Upper lobe of right lung (tissue), 1 donor: ENCODE measurements around the gene EHD4. TPM values are rescaled to one million over a fixed set of nuclear protein-coding genes. Genes with fewer than 3 reads are reported as not detected.

Source experiments
- ATAC-seq: fragments of 200-7000 bp; cut with Tn5 transposase; one replicate; pipeline ENCODE4 v1.9.1; 2020; ENCODE audit warnings: mild to moderate bottlenecking, moderate library complexity
- DNase-seq: peaks from one replicate; pipeline ENCODE4 v3.0.0-alpha.2; 2020
- H3K27ac ChIP-seq: fragments of 200-600 bp; one replicate; pipeline ENCODE4 v1.8.0; 2022
- H3K27me3 ChIP-seq: fragments of 200-600 bp; one replicate; pipeline ENCODE4 v1.8.0; 2022; ENCODE audit warnings: mild to moderate bottlenecking
- H3K36me3 ChIP-seq: fragments of 200-600 bp; one replicate; pipeline ENCODE4 v1.8.0; 2022
- H3K4me1 ChIP-seq: fragments of 200-600 bp; one replicate; pipeline ENCODE4 v1.8.0; 2022
- H3K4me3 ChIP-seq: fragments of 200-600 bp; one replicate; pipeline ENCODE4 v1.8.0; 2022; ENCODE audit warnings: mild to moderate bottlenecking
- H3K9me3 ChIP-seq: fragments of 200-600 bp; one replicate; pipeline ENCODE4 v1.8.0; 2022
- CTCF ChIP-seq: fragments of 200-600 bp; IDR thresholded peaks from one replicate; pipeline ENCODE4 v1.8.0; 2022; ENCODE audit warnings: antibody characterized with exemption
- intact Hi-C: fragments of 100-400 bp; cut with DNase I; formaldehyde crosslinking; loops from one replicate; pipeline ENCODE4 v1.11.0; 2022
- total RNA-seq: library from RNA; stranded (reverse); fragmentation: NEBNext Ultra II Directional; extraction: Animal tissue kit (Norgen Biotek cat#: 25700); gene quantifications from one replicate; pipeline ENCODE4 v1.2.1, GENCODE V29; 2021
- donor health status: DM: no; HTN: yes; CAD: no; lungs with severe emphysema.

The EHD4 gene
- total RNA-seq, 1 donor from 2014 or later, result 39.5 TPM

- Histone ChIP-seq H3K36me3 (peaks cover 58% of the 10 kb centered on the region), H3K4me3 (no peak overlapping the region), H3K27ac (no peak overlapping the region), H3K27me3 (no peaks in the 10 kb centered on the region), H3K9me3 (no peaks in the 10 kb centered on the region), H3K4me1 (no peaks in the 10 kb centered on the region)
- no peak for TF ChIP-seq CTCF
- intact Hi-C loops, result no loop called here
- ATAC-seq, result no peak
- DNase-seq, result no peak
These were observed 68.6 kb downstream of the EHD4 start for GRCh38 chr15:41903782-41904181.

GRCh38 chr15:41901431-41901830, 70.9 kb downstream of the EHD4 start:
- Histone ChIP-seq H3K27me3 (no peaks in the 10 kb centered on the region), H3K36me3 (peaks cover 49% of the 10 kb centered on the region), H3K27ac (no peak overlapping the region), H3K9me3 (no peaks in the 10 kb centered on the region), H3K4me3 (no peak overlapping the region), H3K4me1 (no peaks in the 10 kb centered on the region)
- intact Hi-C loops, result no loop called here
- no peak for TF ChIP-seq CTCF
- DNase-seq (no peak), ATAC-seq (no peak)

DNA sequence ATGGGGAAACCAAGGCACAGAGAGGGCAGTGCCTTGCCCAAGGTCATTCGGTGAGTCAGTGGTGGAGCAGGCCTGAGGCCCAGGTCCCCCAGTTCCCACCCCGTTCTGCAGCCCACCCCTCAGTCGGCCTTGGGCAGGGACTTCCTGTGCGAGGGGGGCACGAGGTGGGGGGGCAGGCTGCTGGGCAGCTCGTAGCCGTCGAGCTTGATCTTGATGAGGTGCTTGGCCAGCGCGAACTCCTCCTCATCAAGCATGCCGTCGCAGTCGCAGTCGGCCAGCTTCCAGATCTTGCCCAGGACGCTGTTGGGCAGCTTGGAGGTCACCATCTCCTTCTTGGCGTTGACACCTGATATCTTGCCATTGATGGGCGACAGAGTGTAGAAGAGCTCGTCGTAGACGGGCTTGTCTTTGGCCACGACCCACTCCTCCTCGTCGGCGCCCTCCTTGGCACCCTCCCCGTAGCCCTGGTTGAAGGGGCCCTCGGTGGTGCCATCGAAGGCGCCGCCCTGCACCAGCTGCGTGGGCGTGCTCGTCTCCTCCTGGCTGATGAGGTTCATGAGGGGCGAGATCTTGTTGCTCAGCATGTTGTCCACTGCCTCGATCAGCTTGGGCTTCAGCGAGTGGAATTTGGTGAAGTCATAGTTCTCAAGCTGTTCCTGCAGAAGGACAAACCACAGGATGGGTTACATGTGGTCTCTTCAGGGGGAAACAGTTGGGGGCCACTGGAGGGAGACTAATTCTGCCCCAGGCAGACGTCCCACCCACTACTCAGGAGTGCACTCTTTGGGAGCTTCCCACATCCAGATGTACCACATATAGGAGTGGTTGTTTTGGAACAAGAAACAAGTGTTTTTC, 71.6 kb downstream of the EHD4 start:
- intact Hi-C loops, result no loop called here
- H3K36me3 ChIP-seq, result peaks cover 49% of the 10 kb centered on the region
- no peak for DNase-seq

GRCh38 chr15:41899854-41900442, 72.4 kb downstream of the EHD4 start:
- Histone ChIP-seq H3K9me3 (no peaks in the 10 kb centered on the region), H3K27ac (no peak overlapping the region), H3K4me3 (no peak overlapping the region), H3K4me1 (peaks cover 6% of the 10 kb centered on the region), H3K36me3 (peaks cover 45% of the 10 kb centered on the region), H3K27me3 (no peaks in the 10 kb centered on the region)
- no peak for TF ChIP-seq CTCF
- ATAC-seq (no peak), DNase-seq (no peak)
- intact Hi-C loops, result no loop called here

More for the DNA sequence above, 71.6 kb downstream of the EHD4 start:
- no peak overlapping the region for H3K4me3 ChIP-seq
- no peak for TF ChIP-seq CTCF
- no peaks in the 10 kb centered on the region for H3K9me3 ChIP-seq
- H3K27ac ChIP-seq, result no peak overlapping the region
- H3K4me1 ChIP-seq, result no peaks in the 10 kb centered on the region
- no peak for ATAC-seq
- H3K27me3 ChIP-seq, result no peaks in the 10 kb centered on the region

DNA sequence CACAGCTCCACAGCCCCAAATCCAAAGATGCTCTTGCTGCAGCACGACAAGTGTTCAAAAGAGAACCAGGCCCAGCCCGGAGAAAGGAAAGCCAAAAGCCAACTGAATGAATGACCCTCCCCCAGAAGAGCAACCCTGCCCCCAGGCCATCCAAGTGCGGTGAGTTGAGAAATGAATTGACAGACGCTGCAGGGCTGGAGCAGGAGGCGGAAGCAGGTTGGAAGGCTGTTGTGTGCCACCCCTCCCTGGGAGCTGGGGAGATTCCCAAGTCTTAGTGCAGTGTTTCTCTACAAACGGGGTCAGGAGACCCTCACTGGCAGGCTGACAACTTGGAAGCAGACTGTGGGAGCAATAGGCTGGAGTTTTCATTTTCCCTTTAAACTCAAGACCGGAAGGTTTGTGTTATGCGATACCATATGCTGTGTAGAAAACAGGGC, 75.0 kb downstream of the EHD4 start:
- DNase-seq (no peak), ATAC-seq (no peak)
- H3K27ac ChIP-seq, result no peak overlapping the region
- H3K4me1 ChIP-seq, result peaks cover 19% of the 10 kb centered on the region
- peaks cover 38% of the 10 kb centered on the region for H3K36me3 ChIP-seq
- no peak overlapping the region for H3K4me3 ChIP-seq
- no peaks in the 10 kb centered on the region for H3K9me3 ChIP-seq
- H3K27me3 ChIP-seq, result no peaks in the 10 kb centered on the region
- intact Hi-C loops, result no loop called here
- no peak for TF ChIP-seq CTCF
